ENCODE measurements around the gene ZCCHC7.

ZCCHC7 gene

DNA sequence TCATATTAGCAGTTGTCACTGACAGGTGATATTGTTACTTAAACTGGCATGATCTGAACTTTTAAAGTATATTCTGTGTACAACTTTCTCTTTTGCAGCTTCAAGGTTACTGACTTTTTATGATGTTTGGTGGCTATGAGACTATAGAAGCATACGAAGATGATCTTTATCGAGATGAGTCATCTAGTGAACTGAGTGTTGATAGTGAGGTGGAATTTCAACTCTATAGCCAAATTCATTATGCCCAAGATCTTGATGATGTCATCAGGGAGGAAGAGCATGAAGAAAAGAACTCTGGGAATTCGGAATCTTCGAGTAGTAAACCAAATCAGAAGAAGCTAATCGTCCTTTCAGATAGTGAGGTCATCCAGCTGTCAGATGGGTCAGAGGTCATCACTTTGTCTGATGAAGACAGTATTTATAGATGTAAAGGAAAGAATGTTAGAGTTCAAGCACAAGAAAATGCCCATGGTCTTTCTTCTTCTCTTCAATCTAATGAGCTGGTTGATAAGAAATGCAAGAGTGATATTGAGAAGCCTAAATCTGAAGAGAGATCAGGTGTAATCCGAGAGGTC lies 5.9 kb downstream of the ZCCHC7 start:
- H3K4me1 ChIP-seq (ENCODE audit: control insufficient read depth in 1 of 2, insufficient read depth in 1 of 2, low read depth in 1 of 2, low read length in 1 of 2) = peaks cover 6 to 9% of the 10 kb centered on the region in 2 experiments
- TF ChIP-seq, protein P1, sequence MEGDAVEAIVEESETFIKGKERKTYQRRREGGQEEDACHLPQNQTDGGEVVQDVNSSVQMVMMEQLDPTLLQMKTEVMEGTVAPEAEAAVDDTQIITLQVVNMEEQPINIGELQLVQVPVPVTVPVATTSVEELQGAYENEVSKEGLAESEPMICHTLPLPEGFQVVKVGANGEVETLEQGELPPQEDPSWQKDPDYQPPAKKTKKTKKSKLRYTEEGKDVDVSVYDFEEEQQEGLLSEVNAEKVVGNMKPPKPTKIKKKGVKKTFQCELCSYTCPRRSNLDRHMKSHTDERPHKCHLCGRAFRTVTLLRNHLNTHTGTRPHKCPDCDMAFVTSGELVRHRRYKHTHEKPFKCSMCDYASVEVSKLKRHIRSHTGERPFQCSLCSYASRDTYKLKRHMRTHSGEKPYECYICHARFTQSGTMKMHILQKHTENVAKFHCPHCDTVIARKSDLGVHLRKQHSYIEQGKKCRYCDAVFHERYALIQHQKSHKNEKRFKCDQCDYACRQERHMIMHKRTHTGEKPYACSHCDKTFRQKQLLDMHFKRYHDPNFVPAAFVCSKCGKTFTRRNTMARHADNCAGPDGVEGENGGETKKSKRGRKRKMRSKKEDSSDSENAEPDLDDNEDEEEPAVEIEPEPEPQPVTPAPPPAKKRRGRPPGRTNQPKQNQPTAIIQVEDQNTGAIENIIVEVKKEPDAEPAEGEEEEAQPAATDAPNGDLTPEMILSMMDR (IDR thresholded peaks at IDR 0.05) = no peak
- peaks cover 30% of the 10 kb centered on the region for H3K36me3 ChIP-seq
- no peaks in the 10 kb centered on the region for H3K9me3 ChIP-seq
- H3K27ac ChIP-seq = no peak overlapping the region
- H3K27me3 ChIP-seq = no peaks in the 10 kb centered on the region
- H3K4me3 ChIP-seq (ENCODE audit: low read depth in 1 of 2, low read length in 1 of 2) = no peak overlapping the region

DNA sequence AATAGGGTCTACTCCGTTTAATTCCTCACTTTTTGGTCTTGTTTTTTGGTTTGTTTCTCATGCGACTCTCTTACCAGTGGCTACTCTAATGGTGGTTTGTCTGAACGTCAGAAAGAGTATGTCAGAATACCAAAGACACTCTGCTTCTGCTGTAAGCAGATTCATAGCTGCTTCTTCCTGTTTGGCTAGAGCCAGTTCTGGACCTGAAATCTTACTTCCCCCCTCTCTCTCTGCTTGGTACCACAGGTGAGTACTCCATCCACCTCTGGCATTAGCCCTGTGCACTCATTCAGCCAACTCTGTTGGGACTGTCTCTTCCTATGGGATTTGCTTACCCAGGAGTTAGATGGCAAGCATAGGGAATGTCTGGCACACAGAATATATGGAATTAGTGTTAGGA lies 6.6 kb downstream of the ZCCHC7 start:
- no peak overlapping the region for H3K4me3 ChIP-seq (ENCODE audit: low read depth in 1 of 2, low read length in 1 of 2)
- H3K27ac ChIP-seq = no peak overlapping the region
- H3K4me1 ChIP-seq (ENCODE audit: control insufficient read depth in 1 of 2, insufficient read depth in 1 of 2, low read depth in 1 of 2, low read length in 1 of 2) = peaks cover 8% of the 10 kb centered on the region in 2 experiments
- H3K27me3 ChIP-seq = no peaks in the 10 kb centered on the region
- peaks cover 30% of the 10 kb centered on the region for H3K36me3 ChIP-seq
- TF ChIP-seq, protein P1 (IDR thresholded peaks at IDR 0.05) = no peak
- H3K9me3 ChIP-seq = no peaks in the 10 kb centered on the region

DNA sequence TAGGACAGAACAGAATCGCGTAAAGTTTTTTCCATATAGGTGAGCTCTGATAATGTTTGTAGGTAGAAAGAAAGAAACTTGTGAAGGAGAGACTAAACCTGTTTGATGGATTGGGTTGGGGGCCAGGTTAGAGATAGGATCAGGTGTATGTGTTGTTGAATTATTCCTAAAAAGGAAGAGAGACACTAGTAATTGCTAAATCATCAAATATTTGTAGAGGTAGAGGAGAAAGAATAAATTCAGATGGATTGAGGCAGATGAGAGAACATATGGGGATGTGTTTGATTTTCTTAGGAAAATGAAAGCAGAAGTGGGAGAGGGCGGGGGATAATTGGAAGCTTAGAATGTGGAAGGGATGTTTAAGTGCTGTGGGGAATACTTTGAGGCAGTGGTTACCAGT lies 7.7 kb downstream of the ZCCHC7 start:
- Histone ChIP-seq H3K27ac (no peak overlapping the region), H3K4me3 (ENCODE audit: low read depth in 1 of 2, low read length in 1 of 2) (no peak overlapping the region), H3K9me3 (no peaks in the 10 kb centered on the region), H3K36me3 (peaks cover 35% of the 10 kb centered on the region), H3K4me1 (ENCODE audit: control insufficient read depth in 1 of 2, insufficient read depth in 1 of 2, low read depth in 1 of 2, low read length in 1 of 2) (peaks cover 13% of the 10 kb centered on the region in 2 experiments), H3K27me3 (no peaks in the 10 kb centered on the region)
- TF ChIP-seq, protein P1 (IDR thresholded peaks at IDR 0.05) = no peak

DNA sequence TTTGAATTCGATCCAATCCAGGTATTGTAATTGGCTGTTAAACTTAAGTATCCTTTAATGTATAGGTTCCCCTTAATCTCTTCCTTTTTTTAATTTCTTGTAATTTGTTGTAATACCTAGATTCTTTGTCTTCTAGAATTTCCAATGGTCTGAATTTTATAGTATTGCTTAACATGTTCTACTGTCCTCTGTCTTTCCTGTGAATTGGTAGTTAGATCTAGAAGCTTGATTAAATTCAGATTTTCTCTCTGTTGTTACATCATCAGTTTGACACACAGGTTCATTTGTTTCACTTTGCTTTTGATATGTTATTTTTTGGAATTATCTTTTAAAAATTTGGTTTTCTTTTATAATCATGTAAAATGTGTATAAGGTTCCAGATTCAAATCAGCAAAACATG lies 13.8 kb downstream of the ZCCHC7 start:
- TF ChIP-seq, protein P1 (IDR thresholded peaks at IDR 0.05) = no peak
- no peaks in the 10 kb centered on the region for H3K9me3 ChIP-seq
- H3K36me3 ChIP-seq = peaks cover 14% of the 10 kb centered on the region
- no peak overlapping the region for H3K4me3 ChIP-seq (ENCODE audit: low read depth in 1 of 2, low read length in 1 of 2)
- no peak overlapping the region for H3K27ac ChIP-seq
- peaks cover 13% of the 10 kb centered on the region in 2 experiments for H3K4me1 ChIP-seq (ENCODE audit: control insufficient read depth in 1 of 2, insufficient read depth in 1 of 2, low read depth in 1 of 2, low read length in 1 of 2)
- H3K27me3 ChIP-seq = no peaks in the 10 kb centered on the region

DNA sequence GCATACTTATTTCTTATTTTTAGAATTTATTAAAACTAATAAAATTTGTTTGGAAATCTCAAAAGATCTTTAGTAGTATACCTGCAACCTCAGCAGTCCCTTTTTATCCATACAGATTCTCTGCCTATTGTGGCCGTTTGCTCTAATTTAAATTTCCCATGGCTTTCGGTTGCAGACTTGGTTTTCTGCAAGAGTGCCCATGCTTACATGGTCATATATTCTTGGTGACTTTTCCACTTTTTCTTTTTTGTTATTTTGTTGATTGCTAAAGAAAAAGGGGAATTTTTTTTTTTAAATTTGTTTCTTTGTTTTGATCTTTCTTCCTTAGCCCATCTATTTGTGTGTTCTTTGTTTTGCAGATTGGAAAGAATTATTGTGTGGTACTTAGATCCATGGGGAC lies 20.6 kb downstream of the ZCCHC7 start:
- H3K4me3 ChIP-seq (ENCODE audit: low read depth in 1 of 2, low read length in 1 of 2) = no peak overlapping the region
- no peak overlapping the region for H3K27ac ChIP-seq

More for the DNA sequence above, 20.6 kb downstream of the ZCCHC7 start:
- TF ChIP-seq, protein P1 (IDR thresholded peaks at IDR 0.05) = no peak
- H3K36me3 ChIP-seq = peaks cover 5% of the 10 kb centered on the region
- H3K27me3 ChIP-seq = no peaks in the 10 kb centered on the region
- peaks cover 6 to 9% of the 10 kb centered on the region in 2 experiments for H3K4me1 ChIP-seq (ENCODE audit: control insufficient read depth in 1 of 2, insufficient read depth in 1 of 2, low read depth in 1 of 2, low read length in 1 of 2)
- no peaks in the 10 kb centered on the region for H3K9me3 ChIP-seq

All from neutrophil (primary cell).